Measurements from ENCODE around the gene RSRC1.

- TF ChIP-seq CTCF (IDR thresholded peaks at IDR 0.05) (no peak), POLR2A (IDR thresholded peaks at IDR 0.05) (no peak)
Observed at GRCh38 chr3:158330870-158331269, 221.0 kb downstream of the RSRC1 start.
